ENCODE results near the gene MACROD2.

The MACROD2 gene

GRCh38 chr20:14488756-14489479 lies 493.6 kb downstream of the MACROD2 start:
- no peak for DNase-seq

- DNase-seq = no peak
These were observed 494.2 kb downstream of the MACROD2 start for GRCh38 chr20:14489544-14489943.

GRCh38 chr20:14491436-14491835 lies 496.1 kb downstream of the MACROD2 start:
- no peak for DNase-seq

- no peak for DNase-seq
These were observed 498.1 kb downstream of the MACROD2 start for GRCh38 chr20:14493408-14493807.

- DNase-seq = no peak
These were observed 499.0 kb downstream of the MACROD2 start for GRCh38 chr20:14494355-14494754.

- DNase-seq = no peak
These were observed 499.8 kb downstream of the MACROD2 start for GRCh38 chr20:14495066-14495465.

- no peak for DNase-seq
These were observed 501.7 kb downstream of the MACROD2 start for GRCh38 chr20:14497004-14497403.

- no peak for DNase-seq
These were observed 503.5 kb downstream of the MACROD2 start for GRCh38 chr20:14498772-14499171.

- DNase-seq = no peak
These were observed 510.2 kb downstream of the MACROD2 start for GRCh38 chr20:14505476-14505875.

- no peak for DNase-seq
These were observed 512.4 kb downstream of the MACROD2 start for GRCh38 chr20:14507711-14508110.

GRCh38 chr20:14510341-14510740 lies 515.0 kb downstream of the MACROD2 start:
- DNase-seq = no peak

- DNase-seq = no peak
These were observed 517.5 kb downstream of the MACROD2 start for GRCh38 chr20:14512839-14513238.

- no peak for DNase-seq
These were observed 523.3 kb downstream of the MACROD2 start for GRCh38 chr20:14518648-14519047.

- DNase-seq = no peak
These were observed 525.7 kb downstream of the MACROD2 start for GRCh38 chr20:14521016-14521415.

GRCh38 chr20:14521436-14521835 lies 526.1 kb downstream of the MACROD2 start:
- DNase-seq = no peak

GRCh38 chr20:14522595-14522994 lies 527.3 kb downstream of the MACROD2 start:
- no peak for DNase-seq

GRCh38 chr20:14523090-14523489 lies 527.8 kb downstream of the MACROD2 start:
- no peak for DNase-seq

- DNase-seq = no peak
These were observed 530.1 kb downstream of the MACROD2 start for GRCh38 chr20:14525426-14525825.

GRCh38 chr20:14526891-14527290 lies 531.6 kb downstream of the MACROD2 start:
- DNase-seq = no peak

GRCh38 chr20:14531786-14532185 lies 536.5 kb downstream of the MACROD2 start:
- no peak for DNase-seq

- DNase-seq = no peak
These were observed 541.4 kb downstream of the MACROD2 start for GRCh38 chr20:14536738-14537137.

GRCh38 chr20:14538433-14538832 lies 543.1 kb downstream of the MACROD2 start:
- DNase-seq = no peak

- no peak for DNase-seq
These were observed 547.7 kb downstream of the MACROD2 start for GRCh38 chr20:14543040-14543439.

GRCh38 chr20:14544688-14545087 lies 549.4 kb downstream of the MACROD2 start:
- no peak for DNase-seq

GRCh38 chr20:14550655-14551054 lies 555.3 kb downstream of the MACROD2 start:
- no peak for DNase-seq

All from stimulated activated CD4-positive, alpha-beta T cell treated with anti-CD3 and anti-CD28 coated beads, Interleukin-12 subunit alpha, Interleukin-12 subunit beta, amount 100 ng/mL, for 4 hours (primary cell).